ENCODE data around the gene C3orf20. TPM values are rescaled to one million over a fixed set of nuclear protein-coding genes. Genes with fewer than 3 reads are reported as not detected.
A peak's percentile ranks its signal among the peaks of the same experiment; 100 is the strongest.

Gene C3orf20
- total and polyA plus RNA-seq, 4 donors = 0.16 to 0.30 TPM; not detected in 2

- intact Hi-C loops (cut with DNase I) = no loop called here
- Histone ChIP-seq H3K27me3 (ENCODE audit: control insufficient read depth in 1 of 2, insufficient read depth in 2 of 2, low read length in 1 of 2) (no peaks in the 10 kb centered on the region), H3K4me3 (ENCODE audit: low read length in 2 of 2) (no peak overlapping the region), H3K9me3 (ENCODE audit: control insufficient read depth, low read length) (no peaks in the 10 kb centered on the region), H3K27ac (ENCODE audit: low read depth in 1 of 2, low read length in 2 of 2) (no peak overlapping the region), H3K4me1 (ENCODE audit: control insufficient read depth in 1 of 2, insufficient read depth in 2 of 2, low read length in 2 of 2) (no peaks in the 10 kb centered on the region), H3K36me3 (ENCODE audit: control insufficient read depth in 1 of 2, insufficient read depth in 2 of 2, low read length in 1 of 2) (no peaks in the 10 kb centered on the region)
- no peak for DNase-seq
- 68 to 87% methylated on average over 1 of the region's 1 CpG for WGBS, 2 donors
- ATAC-seq (ENCODE audit: low FRiP score) = no peak
These were observed 24.7 kb downstream of the C3orf20 start for GRCh38 chr3:14699643-14700042.

- Histone ChIP-seq H3K9me3 (ENCODE audit: control insufficient read depth, low read length) (no peaks in the 10 kb centered on the region), H3K4me3 (ENCODE audit: low read length in 2 of 2) (no peak overlapping the region), H3K36me3 (ENCODE audit: control insufficient read depth in 1 of 2, insufficient read depth in 2 of 2, low read length in 1 of 2) (no peaks in the 10 kb centered on the region), H3K27ac (ENCODE audit: low read depth in 1 of 2, low read length in 2 of 2) (no peak overlapping the region), H3K4me1 (ENCODE audit: control insufficient read depth in 1 of 2, insufficient read depth in 2 of 2, low read length in 2 of 2) (no peaks in the 10 kb centered on the region), H3K27me3 (ENCODE audit: control insufficient read depth in 1 of 2, insufficient read depth in 2 of 2, low read length in 1 of 2) (no peaks in the 10 kb centered on the region)
- intact Hi-C loops (cut with DNase I) = no loop called here
- DNase-seq = no peak
- ATAC-seq (ENCODE audit: low FRiP score) = no peak
- WGBS, 2 donors = 53% methylated on average over 3 of the region's 3 CpGs
These were observed 25.9 kb downstream of the C3orf20 start for GRCh38 chr3:14700891-14701290.

- intact Hi-C loops (cut with DNase I) = no loop called here
These were observed 26.7 kb downstream of the C3orf20 start for GRCh38 chr3:14701676-14702075.

GRCh38 chr3:14703128-14703750, 28.3 kb downstream of the C3orf20 start:
- WGBS, 2 donors = 90% methylated on average over 9 of the region's 9 CpGs
- no peaks in the 10 kb centered on the region for H3K9me3 ChIP-seq (ENCODE audit: control insufficient read depth, low read length)
- no peaks in the 10 kb centered on the region for H3K27me3 ChIP-seq (ENCODE audit: control insufficient read depth in 1 of 2, insufficient read depth in 2 of 2, low read length in 1 of 2)
- no peak for DNase-seq
- ATAC-seq (ENCODE audit: low FRiP score) = peak; percentile 44
- H3K36me3 ChIP-seq (ENCODE audit: control insufficient read depth in 1 of 2, insufficient read depth in 2 of 2, low read length in 1 of 2) = no peaks in the 10 kb centered on the region
- H3K4me3 ChIP-seq (ENCODE audit: low read length in 2 of 2) = no peak overlapping the region
- H3K27ac ChIP-seq (ENCODE audit: low read depth in 1 of 2, low read length in 2 of 2) = no peak overlapping the region
- no peaks in the 10 kb centered on the region for H3K4me1 ChIP-seq (ENCODE audit: control insufficient read depth in 1 of 2, insufficient read depth in 2 of 2, low read length in 2 of 2)
- intact Hi-C loops (cut with DNase I) = no loop called here

More at GRCh38 chr3:14701676-14702075, 26.7 kb downstream of the C3orf20 start:
- Histone ChIP-seq H3K4me1 (ENCODE audit: control insufficient read depth in 1 of 2, insufficient read depth in 2 of 2, low read length in 2 of 2) (no peaks in the 10 kb centered on the region), H3K27ac (ENCODE audit: low read depth in 1 of 2, low read length in 2 of 2) (no peak overlapping the region), H3K9me3 (ENCODE audit: control insufficient read depth, low read length) (no peaks in the 10 kb centered on the region), H3K4me3 (ENCODE audit: low read length in 2 of 2) (no peak overlapping the region), H3K36me3 (ENCODE audit: control insufficient read depth in 1 of 2, insufficient read depth in 2 of 2, low read length in 1 of 2) (no peaks in the 10 kb centered on the region), H3K27me3 (ENCODE audit: control insufficient read depth in 1 of 2, insufficient read depth in 2 of 2, low read length in 1 of 2) (no peaks in the 10 kb centered on the region)
- ATAC-seq (ENCODE audit: low FRiP score) = no peak
- no peak for DNase-seq
- 92 to 96% methylated on average over 4 of the region's 4 CpGs for WGBS, 2 donors

GRCh38 chr3:14703791-14704190, 28.9 kb downstream of the C3orf20 start:
- H3K36me3 ChIP-seq (ENCODE audit: control insufficient read depth in 1 of 2, insufficient read depth in 2 of 2, low read length in 1 of 2) = no peaks in the 10 kb centered on the region
- intact Hi-C loops (cut with DNase I) = no loop called here
- H3K4me3 ChIP-seq (ENCODE audit: low read length in 2 of 2) = no peak overlapping the region
- 92 to 96% methylated on average over 3 of the region's 3 CpGs for WGBS, 2 donors
- ATAC-seq (ENCODE audit: low FRiP score) (no peak), DNase-seq (no peak)
- no peak overlapping the region for H3K27ac ChIP-seq (ENCODE audit: low read depth in 1 of 2, low read length in 2 of 2)
- H3K4me1 ChIP-seq (ENCODE audit: control insufficient read depth in 1 of 2, insufficient read depth in 2 of 2, low read length in 2 of 2) = no peaks in the 10 kb centered on the region
- H3K9me3 ChIP-seq (ENCODE audit: control insufficient read depth, low read length) = no peaks in the 10 kb centered on the region
- no peaks in the 10 kb centered on the region for H3K27me3 ChIP-seq (ENCODE audit: control insufficient read depth in 1 of 2, insufficient read depth in 2 of 2, low read length in 1 of 2)

GRCh38 chr3:14706096-14706495, 31.2 kb downstream of the C3orf20 start:
- Histone ChIP-seq H3K27me3 (ENCODE audit: control insufficient read depth in 1 of 2, insufficient read depth in 2 of 2, low read length in 1 of 2) (no peaks in the 10 kb centered on the region), H3K4me1 (ENCODE audit: control insufficient read depth in 1 of 2, insufficient read depth in 2 of 2, low read length in 2 of 2) (no peaks in the 10 kb centered on the region), H3K27ac (ENCODE audit: low read depth in 1 of 2, low read length in 2 of 2) (no peak overlapping the region), H3K4me3 (ENCODE audit: low read length in 2 of 2) (no peak overlapping the region), H3K9me3 (ENCODE audit: control insufficient read depth, low read length) (no peaks in the 10 kb centered on the region), H3K36me3 (ENCODE audit: control insufficient read depth in 1 of 2, insufficient read depth in 2 of 2, low read length in 1 of 2) (no peaks in the 10 kb centered on the region)
- DNase-seq (no peak), ATAC-seq (ENCODE audit: low FRiP score) (no peak)
- 57 to 65% methylated on average over 5 of the region's 5 CpGs for WGBS, 2 donors
- intact Hi-C loops (cut with DNase I) = no loop called here

GRCh38 chr3:14716591-14716990, 41.6 kb downstream of the C3orf20 start:
- intact Hi-C loops (cut with DNase I) = no loop called here
- Histone ChIP-seq H3K27ac (ENCODE audit: low read depth in 1 of 2, low read length in 2 of 2) (no peak overlapping the region), H3K4me1 (ENCODE audit: control insufficient read depth in 1 of 2, insufficient read depth in 2 of 2, low read length in 2 of 2) (no peaks in the 10 kb centered on the region), H3K36me3 (ENCODE audit: control insufficient read depth in 1 of 2, insufficient read depth in 2 of 2, low read length in 1 of 2) (no peaks in the 10 kb centered on the region), H3K4me3 (ENCODE audit: low read length in 2 of 2) (no peak overlapping the region), H3K27me3 (ENCODE audit: control insufficient read depth in 1 of 2, insufficient read depth in 2 of 2, low read length in 1 of 2) (no peaks in the 10 kb centered on the region), H3K9me3 (ENCODE audit: control insufficient read depth, low read length) (peaks cover 6% of the 10 kb centered on the region)
- DNase-seq (no peak), ATAC-seq (ENCODE audit: low FRiP score) (no peak)
- WGBS, 2 donors = 69 to 74% methylated on average over 1 of the region's 1 CpG

- intact Hi-C loops (cut with DNase I) = no loop called here
- no peak overlapping the region for H3K27ac ChIP-seq (ENCODE audit: low read depth in 1 of 2, low read length in 2 of 2)
- DNase-seq (no peak), ATAC-seq (ENCODE audit: low FRiP score) (no peak)
- no peaks in the 10 kb centered on the region for H3K4me1 ChIP-seq (ENCODE audit: control insufficient read depth in 1 of 2, insufficient read depth in 2 of 2, low read length in 2 of 2)
- WGBS, 2 donors = 76 to 81% methylated on average over 1 of the region's 1 CpG
- peaks cover 6% of the 10 kb centered on the region for H3K9me3 ChIP-seq (ENCODE audit: control insufficient read depth, low read length)
- H3K4me3 ChIP-seq (ENCODE audit: low read length in 2 of 2) = no peak overlapping the region
- no peaks in the 10 kb centered on the region for H3K27me3 ChIP-seq (ENCODE audit: control insufficient read depth in 1 of 2, insufficient read depth in 2 of 2, low read length in 1 of 2)
- no peaks in the 10 kb centered on the region for H3K36me3 ChIP-seq (ENCODE audit: control insufficient read depth in 1 of 2, insufficient read depth in 2 of 2, low read length in 1 of 2)
These were observed 42.4 kb downstream of the C3orf20 start for GRCh38 chr3:14717307-14717706.

GRCh38 chr3:14718539-14718938, 43.6 kb downstream of the C3orf20 start:
- Histone ChIP-seq H3K9me3 (ENCODE audit: control insufficient read depth, low read length) (peaks cover 2% of the 10 kb centered on the region), H3K4me1 (ENCODE audit: control insufficient read depth in 1 of 2, insufficient read depth in 2 of 2, low read length in 2 of 2) (no peaks in the 10 kb centered on the region), H3K36me3 (ENCODE audit: control insufficient read depth in 1 of 2, insufficient read depth in 2 of 2, low read length in 1 of 2) (no peaks in the 10 kb centered on the region), H3K27ac (ENCODE audit: low read depth in 1 of 2, low read length in 2 of 2) (no peak overlapping the region), H3K27me3 (ENCODE audit: control insufficient read depth in 1 of 2, insufficient read depth in 2 of 2, low read length in 1 of 2) (no peaks in the 10 kb centered on the region), H3K4me3 (ENCODE audit: low read length in 2 of 2) (no peak overlapping the region)
- DNase-seq (no peak), ATAC-seq (ENCODE audit: low FRiP score) (no peak)
- intact Hi-C loops (cut with DNase I) = no loop called here
- WGBS, 2 donors = 91 to 93% methylated on average over 2 of the region's 2 CpGs
